NCI-H2029 treated with DMSO at 0.1 percent for 48 hours (cell line): ENCODE results near the gene ABCC4.
"Not testable (repeated sequence)": the region's sequence is repeated elsewhere in the genome, so short reads cannot be mapped to it uniquely, and the experiment has no call there.

Source experiments
- DNase-seq: peaks from one replicate; lab custom pipeline; 2025; lab: John Stamatoyannopoulos, UW

ABCC4 gene

DNA sequence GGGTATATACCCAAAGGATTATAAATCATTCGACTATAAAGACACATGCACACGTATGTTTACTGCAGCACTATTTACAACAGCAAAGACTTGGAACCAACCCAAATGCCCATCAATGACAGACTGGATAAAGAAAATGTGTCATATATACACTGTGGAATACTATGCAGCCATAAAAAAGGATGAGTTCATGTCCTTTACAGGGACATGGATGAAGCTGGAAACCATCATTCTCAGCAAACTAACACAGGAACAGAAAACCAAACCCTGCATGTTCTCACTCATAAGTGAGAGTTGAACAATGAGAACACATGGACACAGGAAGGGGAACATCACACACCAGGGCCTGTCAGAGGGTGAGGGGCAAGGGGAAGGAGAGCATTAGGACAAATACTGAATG lies 102.6 kb downstream of the ABCC4 start:
- DNase-seq: not testable (repeated sequence)

DNA sequence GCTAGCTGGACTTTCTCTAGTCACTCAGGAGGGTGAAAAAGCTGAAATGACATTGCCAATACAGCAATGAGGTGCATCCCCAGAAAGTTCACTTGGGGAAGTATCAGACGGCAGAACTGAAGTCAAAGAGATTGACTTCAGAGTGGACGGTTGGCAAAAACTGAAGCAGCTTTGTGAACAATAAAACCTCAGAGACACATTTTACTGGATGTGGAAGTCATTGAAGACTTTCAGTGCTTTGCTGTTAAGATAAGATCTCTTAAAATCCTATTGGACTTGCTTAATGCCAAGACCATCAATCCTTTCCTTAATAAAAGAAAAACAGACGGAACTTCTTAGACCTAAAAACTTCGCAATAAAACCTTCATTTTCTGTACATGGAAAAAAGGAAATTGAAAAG lies 103.7 kb downstream of the ABCC4 start:
- no peak for DNase-seq

DNA sequence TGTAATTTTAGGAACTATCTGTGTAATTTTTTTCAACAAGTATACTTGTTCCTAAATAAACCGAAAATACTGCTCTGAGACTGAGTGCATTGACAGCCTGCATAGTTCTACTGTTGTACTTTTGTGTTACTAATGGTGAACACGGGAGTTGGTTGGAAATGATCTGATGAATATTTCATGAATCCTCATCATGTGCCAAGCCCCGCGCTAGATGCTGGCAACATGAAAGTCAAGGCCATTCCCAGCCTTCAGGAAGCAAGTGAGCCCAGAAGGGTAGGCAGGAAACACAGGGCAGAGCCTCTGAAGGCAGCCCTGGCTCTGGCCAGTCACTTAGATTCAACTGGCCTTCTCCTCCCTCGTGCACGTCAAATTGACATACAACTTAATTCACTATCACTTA lies 106.1 kb downstream of the ABCC4 start:
- DNase-seq: no peak

DNA sequence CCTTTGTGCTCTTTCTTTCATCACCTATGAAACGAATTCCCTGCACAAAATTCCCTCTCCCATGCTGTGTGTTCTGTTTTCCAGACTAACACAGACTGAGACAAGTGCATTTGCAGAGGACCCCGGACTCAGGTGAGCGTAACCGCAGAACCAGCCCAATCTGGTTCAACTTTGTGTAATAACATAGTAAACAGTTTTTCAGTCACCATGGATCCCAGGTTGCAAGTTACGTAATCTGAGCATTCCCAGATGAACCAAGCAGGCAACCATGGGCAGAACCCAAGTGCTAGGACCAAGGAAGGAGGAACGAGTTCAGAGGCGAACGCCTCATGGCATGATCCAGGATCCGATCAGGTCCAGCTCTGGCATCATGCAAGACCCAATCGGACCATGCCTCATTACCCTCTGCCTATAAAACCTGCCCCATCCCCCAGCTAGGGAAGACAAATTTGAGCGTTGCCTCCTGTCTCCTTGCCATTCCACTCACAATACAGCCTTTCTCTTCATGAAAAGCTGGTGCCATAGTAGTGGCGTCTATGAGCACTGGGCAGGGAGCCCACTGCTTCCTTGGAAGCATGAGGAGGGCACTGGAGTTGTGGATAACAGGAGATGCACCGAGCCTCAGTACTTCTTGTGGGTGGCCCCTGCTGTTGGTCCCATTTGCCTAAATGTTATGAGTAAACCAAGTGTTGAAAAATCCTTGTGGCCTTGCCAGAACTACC lies 107.6 kb downstream of the ABCC4 start:
- DNase-seq: no peak

DNA sequence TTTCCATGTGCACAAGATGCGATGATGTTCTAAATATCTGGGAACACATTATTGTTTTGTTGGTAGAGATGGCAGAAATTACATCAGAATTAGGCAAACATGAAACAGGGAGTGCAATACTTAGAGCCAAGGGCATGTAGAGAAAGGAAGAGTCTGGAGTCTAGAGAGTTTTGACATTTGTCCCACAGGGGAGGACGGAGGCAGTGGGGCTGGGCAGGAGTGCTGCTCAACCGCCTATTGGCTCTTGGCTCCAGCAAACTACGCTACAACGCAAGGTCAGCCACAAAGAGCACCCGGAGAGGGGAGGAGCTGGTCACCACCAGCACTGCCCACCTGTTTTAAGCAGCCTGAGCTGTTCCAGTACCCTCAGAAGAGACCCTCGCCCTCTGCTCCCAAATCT lies 108.3 kb downstream of the ABCC4 start:
- no peak for DNase-seq

DNA sequence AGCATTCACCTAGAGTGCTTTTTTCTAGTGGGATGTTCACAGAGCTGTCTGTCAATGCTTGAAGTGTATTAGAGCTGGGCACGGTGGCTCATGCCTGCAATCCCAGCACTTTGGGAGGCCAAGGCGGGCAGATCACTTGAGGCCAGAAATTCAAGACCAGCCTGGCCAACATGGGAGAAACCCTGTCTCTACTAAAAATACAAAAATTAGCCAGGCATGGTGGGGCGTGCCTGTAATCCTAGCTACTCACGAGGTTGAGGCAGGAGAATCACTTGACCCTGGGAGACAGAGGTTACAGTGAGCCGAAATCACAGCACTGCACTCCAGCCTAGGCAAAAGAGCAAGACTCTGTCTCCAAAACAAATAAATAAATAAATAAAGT lies 108.7 kb downstream of the ABCC4 start:
- not testable (repeated sequence) for DNase-seq

DNA sequence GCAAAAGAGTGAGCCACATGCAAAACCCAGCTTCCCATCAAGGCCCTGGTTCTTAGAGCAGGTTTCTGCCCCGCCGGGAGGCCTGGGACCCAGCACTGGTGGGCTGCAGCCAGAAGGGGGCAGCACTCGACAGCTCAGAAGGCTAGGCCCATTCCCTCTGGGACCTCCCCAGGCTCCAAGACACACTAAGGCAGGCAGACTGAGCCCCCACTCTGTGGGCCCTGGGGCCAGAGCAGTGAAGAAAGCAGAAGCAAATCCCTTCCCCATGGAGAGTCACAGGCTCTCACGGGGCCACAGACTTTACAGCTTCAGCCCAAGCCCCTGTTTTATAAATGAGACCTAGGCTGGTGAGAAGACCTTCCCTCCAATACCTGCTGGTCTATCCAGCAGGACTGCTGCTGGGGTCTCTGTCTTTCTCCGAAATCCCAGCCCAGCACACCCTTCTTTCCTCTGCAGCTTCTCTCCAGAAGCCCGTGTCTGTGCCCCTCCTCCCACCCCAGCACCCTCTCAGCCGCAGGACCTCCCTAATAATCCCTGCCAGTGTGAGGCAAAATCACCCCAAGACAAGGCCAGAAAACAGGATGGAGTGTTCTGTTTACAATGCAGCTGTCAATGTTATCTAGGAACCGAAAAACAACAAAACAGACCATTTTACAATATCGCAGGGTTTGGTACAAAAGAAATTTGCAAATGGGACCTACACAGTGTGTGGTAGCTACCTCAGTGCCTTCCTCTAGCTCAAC lies 109.3 kb downstream of the ABCC4 start:
- DNase-seq: no peak

DNA sequence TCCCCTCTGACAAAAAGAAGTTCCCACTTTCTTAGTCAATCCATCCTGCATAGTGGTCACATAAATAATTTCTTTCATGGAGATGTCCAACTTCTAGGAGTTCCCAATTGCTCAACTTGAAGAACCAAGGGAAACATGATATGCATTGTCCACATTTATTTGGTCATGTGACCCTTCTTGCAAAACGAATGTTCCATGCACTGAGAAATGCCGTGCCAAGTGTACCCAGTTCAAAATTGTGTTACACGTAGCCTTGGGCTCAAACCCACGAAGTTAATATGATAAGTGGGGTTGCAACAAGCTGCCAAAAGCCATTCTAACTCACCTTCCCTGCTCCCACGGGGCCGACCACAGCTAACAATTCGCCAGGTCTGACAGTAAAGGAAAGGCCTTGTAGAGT lies 113.1 kb downstream of the ABCC4 start:
- no peak for DNase-seq

DNA sequence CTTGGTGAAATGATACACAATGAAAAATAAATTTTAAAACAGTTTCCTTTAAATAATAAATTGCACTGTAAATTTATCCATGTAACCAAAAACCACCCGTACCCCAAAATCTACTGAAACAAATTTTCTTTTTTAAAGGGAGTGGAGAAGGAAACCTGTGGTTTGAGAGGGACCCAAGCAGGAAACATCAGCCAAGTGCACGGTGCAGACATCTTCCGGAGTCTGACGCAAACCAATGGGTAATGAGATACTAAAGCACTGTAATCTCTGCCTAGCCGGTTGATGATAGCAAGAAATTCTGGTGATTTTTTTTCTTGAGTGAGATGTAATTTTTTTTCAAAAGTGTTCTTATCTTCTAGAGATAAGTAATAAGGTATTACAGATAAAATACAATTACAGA lies 115.4 kb downstream of the ABCC4 start:
- no peak for DNase-seq

DNA sequence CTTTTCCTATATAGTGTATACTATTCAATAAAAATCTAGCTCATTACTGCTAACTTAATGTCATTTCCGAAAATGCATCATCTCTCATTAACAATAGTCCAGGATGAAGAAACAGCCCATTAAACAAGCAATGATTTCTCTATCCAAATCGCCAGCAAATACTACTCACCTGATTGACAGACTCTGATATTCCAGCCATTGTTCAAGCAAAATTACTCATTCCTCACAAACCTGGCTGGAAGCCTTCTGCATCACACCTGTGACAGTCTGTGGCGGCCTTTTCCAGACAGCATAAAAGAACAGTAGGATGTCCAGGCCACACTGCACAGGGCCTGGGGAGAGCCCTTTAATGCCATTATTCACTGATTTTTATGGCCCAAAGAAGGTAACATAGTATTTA lies 115.9 kb downstream of the ABCC4 start:
- DNase-seq: no peak

DNA sequence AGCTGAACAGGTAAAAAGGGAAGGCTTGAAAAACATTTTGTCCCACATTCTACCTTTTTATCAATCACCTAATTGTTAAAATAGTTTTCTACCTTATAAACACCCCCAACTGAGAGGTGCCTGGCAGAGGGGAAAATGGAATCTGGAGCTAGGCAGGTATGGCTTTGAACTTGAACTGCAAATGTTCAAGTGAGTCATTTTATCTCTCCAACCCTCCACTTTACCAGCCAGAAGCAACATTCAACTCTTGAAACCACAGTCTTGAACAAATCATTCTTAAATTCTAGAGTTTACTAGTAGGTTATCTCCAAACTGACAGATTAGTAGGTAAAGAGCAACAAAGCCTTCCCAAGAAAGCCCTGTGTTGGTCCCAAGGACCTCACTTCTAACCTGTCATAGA lies 116.9 kb downstream of the ABCC4 start:
- no peak for DNase-seq

DNA sequence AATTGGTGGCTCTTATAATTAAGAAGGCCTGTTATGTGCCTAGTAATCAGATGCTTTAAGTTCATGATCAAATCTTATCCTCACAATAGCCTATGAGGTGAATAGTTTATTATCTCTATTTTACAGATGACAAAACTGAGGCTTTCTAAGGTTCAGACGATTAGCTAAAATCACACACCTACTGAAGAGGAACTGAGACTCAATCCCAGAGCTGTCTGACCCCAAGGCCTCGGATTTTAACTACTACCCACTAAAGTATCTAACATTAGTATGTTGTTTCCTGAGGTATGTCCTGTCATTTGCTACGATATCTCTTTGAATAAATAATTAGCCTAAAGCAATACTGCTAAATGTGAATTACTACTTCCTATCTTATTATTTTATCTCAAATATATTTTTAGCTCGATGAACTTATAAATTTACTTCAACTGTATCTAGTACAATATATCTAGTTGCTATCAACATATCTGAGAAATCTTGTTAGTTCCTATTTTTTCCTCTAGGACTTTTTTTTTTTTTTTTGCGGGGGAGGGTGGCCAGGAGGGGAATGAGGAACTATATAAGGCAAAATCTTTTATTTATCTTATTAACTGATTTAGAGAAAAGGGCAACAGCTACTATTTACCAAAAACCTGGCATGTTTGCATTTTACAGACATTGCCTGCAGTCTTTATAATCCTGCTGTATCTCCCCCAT lies 118.5 kb downstream of the ABCC4 start:
- no peak for DNase-seq

DNA sequence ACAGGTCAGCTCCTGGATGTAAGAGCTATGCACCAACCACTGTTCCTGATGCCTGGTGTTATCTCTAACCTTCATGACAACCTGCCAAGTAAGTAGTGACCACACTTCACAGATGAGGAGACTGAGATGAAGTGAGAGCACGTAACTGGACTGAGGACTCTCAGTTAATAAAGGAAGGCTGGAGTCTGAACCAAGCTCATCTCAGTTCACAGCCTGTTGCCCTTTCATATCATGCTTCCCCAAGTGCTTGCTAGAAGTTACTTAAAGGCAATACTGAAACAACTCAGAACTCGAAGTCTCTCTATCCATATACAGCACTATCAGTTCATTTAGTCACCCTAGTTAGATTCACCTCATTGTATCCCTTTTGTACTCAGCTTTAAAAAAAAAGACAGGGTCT lies 119.7 kb downstream of the ABCC4 start:
- no peak for DNase-seq

DNA sequence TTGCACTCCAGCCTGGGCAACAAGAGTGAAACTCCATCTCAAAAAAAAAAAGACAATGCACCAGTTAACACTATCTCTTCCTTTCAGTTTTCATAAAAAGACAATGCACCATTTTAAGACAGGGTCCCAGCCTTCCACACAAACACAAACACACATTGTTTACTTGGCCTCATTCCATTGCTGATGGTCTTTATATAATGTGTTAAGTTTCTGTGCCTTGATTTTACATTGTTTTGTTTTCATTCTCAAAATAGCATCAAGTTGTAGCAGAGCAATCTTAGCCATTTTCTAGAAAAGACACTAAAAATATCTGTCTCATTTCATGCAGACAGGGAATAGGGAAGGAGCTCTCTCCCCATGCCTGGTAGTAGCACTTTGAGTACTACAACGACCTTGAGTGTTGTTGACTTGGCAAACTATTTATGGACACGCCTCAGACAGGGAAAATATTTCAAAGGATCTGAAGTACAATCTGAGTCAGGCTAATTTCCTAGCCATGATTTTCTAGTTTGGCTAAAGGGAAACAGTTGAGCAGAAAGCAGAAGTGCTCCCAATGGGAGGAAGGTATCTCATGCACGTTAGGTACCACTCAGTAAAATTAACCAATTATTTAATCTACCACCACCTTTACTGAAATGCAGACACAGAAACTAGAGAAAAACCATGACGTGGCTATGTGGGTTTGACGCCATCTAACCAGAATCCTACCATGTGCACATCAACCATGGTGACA lies 120.6 kb downstream of the ABCC4 start:
- no peak for DNase-seq

DNA sequence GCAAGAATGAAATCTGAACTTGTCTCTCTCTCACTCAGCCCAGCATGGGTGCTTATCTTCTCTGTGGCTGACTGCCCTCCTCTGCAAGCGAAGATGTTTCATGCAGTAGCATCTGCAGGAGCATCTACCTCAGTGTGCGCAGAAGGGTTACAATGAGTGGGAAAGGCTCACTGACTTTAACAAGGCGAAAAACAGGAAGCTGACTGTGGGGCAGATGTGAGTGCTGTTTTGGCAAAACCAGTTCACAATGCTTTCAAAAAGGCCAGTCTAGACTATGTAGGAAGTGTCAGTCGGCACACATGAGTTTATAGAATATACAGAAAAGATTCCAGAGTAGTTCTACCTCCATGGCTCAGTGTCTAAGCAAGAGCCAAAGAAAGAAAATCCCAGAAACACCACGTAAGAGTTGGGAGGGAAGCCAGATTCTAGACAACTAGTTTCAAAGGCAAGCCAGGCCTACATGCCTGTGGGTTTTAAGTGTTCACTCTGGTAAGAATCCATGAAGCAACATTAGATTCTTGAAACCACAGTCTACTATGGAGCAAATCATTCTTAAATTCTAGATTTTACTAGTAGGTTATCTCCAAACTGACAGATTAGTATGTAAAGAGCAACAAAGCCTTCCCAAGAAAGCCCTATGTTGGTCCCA lies 124.5 kb downstream of the ABCC4 start:
- DNase-seq: no peak

DNA sequence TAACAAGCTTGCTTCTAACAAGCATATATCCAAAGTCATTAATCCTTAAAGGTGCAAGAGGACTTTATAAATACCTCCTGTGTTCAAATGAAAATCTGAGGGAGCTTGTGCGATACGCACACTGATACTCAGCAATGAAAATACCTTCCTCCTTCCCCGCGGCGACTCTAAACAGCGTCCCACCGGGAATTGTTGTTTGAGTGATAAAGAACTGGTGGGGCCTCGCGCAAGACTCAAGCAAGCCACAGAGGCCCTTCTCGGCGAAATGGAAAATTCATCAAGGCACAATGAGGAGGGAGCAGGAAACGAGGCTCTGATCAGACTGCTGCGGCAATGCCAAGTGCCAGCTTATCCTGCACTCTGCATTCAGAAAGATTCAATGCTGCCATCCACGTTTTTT lies 126.7 kb downstream of the ABCC4 start:
- DNase-seq: no peak

DNA sequence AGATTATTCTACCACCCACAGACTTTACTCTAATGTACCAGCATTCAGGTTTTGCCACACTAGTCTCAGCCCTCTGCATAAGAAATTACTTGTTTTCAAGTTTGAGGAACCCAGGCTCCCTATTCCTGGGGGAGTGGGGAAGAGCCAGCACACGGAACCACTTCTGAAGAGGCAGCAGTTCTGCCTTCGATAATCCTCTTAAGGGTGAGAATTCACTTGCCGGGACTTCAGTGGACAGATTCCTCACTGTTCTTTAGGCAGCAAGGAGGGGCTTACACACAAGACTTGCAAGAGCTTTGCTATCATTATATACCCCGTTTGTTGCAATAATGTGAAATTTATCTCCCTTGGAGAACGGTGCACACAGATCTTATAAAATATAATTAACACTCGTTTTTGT lies 133.1 kb downstream of the ABCC4 start:
- DNase-seq: no peak

DNA sequence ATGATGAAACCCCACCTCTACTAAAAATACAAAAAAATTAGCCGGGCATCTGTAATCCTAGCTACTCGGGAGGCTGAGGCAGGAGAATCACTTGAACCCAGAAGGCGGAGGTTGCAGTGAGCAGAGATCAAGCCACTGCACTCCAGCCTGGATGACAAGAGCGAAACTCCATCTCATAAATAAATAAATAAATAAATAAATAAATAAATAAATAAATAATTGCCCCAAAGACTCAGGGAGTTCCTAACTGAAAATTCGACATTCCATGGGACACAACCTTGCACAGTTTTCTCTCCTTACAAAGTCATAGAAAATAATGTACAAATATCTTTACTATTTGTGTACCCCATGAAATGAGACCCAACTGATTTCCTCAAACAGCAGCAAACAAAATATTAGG lies 134.2 kb downstream of the ABCC4 start:
- not testable (repeated sequence) for DNase-seq

DNA sequence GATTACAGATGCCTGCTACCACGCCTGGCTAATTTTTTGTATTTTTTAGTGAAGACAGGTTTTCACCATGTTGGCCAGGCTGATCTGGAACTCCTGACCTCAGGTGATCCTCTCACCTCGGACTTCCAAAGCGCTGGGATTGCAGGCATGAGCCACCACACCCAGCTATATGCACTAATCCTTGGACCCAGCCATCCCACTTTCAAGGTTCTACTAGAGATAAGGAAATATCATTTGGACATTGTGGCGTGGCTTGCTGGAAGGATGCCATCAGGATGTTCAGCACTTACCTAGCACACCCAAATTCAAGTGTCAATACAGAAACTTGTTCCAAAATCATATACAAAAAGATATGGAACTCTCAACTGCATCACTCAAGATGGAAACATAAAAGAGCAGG lies 136.4 kb downstream of the ABCC4 start:
- DNase-seq: no peak

DNA sequence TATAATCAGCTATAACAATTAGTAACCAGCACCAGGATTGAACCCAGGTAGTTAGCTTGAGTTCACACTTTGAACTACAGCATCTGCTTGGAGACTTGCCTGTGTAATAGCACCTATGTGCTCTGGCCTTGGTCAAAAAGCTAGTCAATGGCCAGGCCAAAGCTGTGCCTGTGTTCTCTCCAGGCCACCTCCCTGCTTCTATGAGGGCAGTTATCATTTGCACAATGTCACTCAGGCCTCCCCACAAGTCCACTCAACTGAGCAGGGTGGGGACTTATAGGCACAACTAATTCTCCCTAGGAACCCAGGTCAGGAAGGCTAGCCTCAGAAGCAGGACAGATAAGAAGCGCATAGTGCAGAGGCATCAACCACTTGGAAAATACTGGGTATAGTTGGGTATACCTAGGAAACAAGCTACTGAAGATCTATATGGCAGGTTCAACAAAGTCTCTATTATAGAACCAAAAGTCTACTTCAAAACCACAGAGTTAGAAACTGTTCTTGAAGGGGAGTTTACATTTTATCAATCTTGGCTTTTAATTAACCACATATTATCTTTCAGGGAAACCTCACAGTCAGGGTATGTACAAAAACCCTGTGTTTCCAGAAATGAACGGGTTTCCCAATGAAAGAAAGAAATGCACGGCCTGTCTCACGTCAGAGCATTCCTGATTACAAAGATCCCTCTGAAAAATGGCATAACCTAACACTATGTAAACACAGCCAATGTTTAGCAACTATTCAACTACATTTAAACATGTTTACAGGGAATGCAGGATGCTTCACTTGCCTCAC lies 140.9 kb downstream of the ABCC4 start:
- DNase-seq: peak; percentile 4

DNA sequence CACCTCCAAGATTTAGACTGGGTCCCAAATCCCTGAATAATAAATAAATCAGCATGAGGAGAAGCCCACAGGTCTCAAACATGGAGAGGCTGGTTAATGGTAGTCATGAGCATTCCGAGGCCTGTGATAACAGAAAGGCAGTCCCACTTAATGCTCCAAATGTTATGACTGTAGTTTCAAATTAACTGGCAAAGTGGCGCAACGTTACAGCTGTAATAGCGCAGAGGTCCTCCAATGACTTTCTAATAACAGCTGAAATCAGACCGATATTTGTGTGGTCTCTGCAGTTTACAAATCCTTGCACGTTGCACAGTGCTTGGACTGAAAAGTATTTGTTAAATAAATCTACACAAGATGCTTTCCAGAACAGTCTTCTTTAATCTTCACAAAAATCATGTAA lies 141.8 kb downstream of the ABCC4 start:
- no peak for DNase-seq
